T-helper 2 cell treated with Interferon-gamma antibody and Interleukin-4, amounts not matched to agents 100 ng/mL and 5 ng/mL, for 36 hours (primary cell): ENCODE results near the gene ETV1. TPM values are rescaled to one million over a fixed set of nuclear protein-coding genes. Genes with fewer than 3 reads are reported as not detected.
"Not testable (repeated sequence)": the region's sequence is repeated elsewhere in the genome, so short reads cannot be mapped to it uniquely, and the experiment has no call there.

Source experiments
- intact Hi-C: fragments of 100-400 bp; cut with micrococcal nuclease; formaldehyde crosslinking; loops from one replicate; pipeline ENCODE4 v1.15.1; 2023
- total RNA-seq: library from RNA; stranded (reverse); gene quantifications from 2 replicates; pipeline ENCODE4 v1.2.3, GENCODE V29; 2022

The ETV1 gene
- total RNA-seq, 1 donor from 2014 or later, result 0.41 TPM

DNA sequence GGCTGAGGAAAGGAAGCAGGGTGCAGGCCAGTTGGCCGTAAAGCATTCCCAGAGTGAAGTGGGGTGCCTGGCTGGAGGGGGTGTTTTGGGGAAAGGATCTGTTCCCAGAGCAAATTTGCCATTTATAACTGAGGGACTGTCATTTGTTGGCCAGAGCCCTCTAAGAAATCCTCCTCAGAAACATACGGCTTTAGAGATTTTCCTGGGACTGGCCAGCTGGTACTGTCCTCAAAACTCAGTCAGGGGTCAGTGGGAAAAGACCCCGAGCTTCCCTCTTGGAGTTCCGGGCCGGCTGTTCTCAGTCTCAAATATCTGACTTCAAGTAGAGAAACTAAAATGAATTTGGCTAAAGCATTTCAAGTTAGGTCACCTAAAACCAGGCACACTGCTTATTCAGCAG lies 55.9 kb downstream of the ETV1 start:
- intact Hi-C loops, result no loop called here

DNA sequence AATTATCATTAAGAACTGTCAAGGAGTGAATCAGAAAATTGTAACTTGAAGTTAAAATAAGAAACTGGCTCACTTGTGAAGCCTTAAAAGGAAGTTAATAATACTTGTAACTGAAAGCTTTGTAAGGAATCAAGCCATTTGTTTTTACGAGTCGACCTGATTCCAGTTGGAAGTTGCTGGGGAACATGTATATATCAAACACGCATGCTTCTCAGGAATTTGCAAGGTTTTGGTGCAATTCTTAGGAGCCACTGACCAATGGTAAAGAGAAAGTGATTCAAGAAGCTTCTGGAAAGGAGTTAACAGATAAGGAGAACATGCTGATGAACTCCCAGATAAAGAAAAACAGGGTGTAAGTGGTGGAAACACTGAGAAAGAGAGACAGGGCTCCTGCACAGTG lies 56.4 kb downstream of the ETV1 start:
- intact Hi-C loops, result no loop called here

DNA sequence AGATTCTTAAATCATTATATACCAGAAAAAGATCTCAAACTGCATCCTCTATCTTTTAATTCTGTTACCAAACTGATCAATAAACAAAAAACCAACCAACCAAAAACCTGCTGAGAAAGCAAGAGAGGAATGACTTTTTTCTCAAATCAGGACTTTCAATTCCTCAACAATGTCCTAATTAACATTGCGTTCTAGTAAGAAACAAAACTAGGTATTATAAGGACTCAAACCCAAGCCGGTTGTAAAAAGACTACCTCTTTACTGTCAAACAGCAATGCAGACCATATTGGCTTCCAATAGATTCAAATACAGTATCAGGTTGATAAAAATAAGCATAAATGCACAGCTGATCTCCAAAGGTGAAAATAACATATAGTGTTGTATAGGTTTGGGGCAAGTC lies 57.3 kb downstream of the ETV1 start:
- intact Hi-C loops, result no loop called here

DNA sequence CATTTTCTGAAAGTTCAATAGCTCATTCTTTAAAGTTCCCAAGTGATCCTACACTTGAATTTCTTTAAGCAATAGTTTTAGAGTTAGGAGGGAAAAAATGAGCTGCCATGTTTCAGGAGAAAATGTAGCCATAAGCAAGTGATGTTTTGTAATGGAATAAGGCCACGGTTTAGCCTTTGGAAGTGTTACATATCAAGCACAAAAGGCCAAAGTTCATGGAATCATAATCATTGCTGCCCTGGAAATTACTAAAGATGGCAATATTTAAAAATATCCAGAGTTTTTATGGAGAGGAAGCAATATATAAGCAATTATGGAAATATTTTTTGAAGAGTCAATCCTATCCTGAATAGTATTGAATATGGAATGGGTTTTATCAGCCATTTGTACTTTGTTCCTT lies 68.4 kb downstream of the ETV1 start:
- intact Hi-C loops, result no loop called here

DNA sequence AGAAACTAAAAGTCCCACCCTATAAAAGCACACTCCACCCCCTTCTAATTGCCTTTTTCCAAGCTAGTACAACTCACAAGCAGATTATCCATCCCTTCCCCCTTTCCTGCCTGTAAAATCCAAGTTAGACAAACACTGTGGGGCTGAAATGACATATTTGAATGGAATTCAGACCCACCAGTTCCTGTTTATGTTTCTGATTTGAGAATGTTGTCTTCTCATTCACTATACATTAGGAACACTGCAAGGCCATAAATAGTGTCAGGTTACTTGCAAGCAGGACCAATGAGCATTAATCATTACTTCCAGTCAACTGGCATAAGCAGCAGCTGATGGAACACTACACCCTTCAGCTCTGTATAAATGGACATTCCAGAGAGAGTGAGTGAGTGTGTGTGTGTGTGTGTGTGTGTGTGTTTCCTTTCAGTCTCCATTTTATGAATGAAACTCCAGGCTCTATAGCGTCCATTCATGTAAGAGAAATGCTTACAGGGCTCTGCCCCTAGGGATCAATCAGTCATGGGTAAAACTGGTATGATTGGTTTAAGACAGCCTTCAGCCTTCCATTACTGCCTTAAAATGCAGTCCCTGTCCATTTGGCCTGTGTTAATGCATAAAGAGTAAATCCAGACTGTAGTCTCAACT lies 69.3 kb downstream of the ETV1 start:
- intact Hi-C loops, result no loop called here

DNA sequence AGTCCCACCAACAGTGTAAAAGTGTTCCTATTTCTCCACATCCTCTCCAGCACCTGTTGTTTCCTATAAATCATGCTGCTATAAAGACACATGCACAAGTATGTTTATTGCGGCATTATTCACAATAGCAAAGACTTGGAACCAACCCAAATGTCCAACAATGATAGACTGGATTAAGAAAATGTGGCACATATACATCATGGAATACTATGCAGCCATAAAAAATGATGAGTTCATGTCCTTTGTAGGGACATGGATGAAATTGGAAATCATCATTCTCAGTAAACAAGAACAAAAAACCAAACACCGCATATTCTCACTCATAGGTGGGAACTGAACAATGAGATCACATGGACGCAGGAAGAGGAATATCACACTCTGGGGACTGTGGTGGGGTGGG lies 71.1 kb downstream of the ETV1 start:
- intact Hi-C loops, result not testable (repeated sequence)

DNA sequence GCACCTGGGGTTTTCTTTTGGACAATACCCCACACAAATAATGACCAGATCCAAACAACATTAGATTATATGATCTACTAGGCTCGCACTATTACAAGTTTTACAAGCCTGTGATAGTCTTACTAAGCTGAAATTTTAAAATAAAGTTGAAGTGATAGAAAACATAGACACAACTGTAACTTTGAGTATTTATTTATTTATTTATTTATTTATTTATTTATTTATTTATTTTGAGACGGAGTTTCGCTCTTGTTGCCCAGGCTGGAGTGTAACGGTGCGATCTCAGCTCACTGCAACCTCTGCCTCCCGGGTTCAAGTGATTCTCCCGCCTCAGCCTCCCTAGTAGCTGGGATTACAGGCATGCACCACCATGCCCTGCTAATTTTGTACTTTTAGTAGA lies 72.4 kb downstream of the ETV1 start:
- intact Hi-C loops, result not testable (repeated sequence)

DNA sequence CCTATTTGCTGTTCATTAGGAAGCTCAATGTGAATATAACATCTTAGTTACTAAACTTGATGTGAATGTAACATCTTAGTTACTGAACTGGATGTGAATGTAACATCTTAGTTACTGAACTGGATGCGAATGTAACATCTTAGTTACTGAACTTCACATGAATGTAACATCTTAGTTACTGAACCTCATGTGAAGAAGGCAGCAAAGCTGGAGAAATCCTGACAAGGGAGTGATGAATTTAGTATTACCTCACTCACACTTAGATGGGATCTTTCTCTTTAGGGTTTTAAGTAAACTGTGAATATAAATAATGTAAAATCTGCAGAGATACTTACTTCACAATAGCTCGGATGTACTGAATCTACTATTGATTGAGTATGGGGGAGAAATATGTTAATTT lies 73.6 kb downstream of the ETV1 start:
- intact Hi-C loops, result no loop called here

DNA sequence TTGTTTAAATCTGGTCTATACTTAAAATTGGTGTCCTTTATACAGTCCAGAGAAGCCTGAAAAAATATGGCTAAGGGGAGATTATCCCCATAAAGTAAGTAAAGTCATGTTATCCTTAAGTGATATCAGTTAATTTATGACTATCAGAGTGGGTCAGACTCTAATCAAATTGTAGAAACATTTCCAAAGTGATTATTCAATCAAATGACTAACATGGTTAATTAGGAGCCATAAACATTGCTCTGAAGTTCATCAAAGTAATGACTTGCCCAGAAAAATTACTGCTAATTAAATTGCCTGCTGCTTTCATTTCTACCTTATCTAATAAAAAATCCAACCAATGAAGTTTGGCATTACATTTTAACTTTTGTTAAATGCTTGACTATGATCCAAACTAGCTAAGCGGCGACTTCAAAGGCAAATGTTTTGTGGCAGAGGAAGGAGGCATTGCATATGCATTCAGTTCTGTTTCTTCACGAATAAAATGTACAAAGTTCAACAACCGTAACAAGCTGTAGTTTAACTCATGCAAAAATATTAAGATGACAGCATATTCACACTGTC lies 76.7 kb downstream of the ETV1 start:
- intact Hi-C loops, result no loop called here

DNA sequence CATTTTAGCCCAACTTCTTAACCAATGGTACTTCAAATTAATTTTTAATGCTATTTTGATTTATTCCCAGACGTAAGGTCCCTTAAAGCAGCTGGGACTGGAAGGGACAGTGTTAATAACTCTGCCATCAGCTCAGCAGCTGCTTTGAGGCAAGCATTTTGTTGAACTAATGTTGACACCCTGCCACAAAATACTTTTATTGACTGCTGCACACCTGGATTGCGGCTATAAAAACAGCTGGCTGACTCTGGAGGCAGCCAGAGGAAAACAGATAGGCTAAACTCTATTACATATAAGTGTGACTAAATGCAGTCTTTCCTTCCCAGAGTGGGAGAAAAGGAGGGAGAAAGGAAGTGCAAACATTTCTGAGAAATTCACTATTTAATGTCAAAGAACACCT lies 77.6 kb downstream of the ETV1 start:
- intact Hi-C loops, result no loop called here

DNA sequence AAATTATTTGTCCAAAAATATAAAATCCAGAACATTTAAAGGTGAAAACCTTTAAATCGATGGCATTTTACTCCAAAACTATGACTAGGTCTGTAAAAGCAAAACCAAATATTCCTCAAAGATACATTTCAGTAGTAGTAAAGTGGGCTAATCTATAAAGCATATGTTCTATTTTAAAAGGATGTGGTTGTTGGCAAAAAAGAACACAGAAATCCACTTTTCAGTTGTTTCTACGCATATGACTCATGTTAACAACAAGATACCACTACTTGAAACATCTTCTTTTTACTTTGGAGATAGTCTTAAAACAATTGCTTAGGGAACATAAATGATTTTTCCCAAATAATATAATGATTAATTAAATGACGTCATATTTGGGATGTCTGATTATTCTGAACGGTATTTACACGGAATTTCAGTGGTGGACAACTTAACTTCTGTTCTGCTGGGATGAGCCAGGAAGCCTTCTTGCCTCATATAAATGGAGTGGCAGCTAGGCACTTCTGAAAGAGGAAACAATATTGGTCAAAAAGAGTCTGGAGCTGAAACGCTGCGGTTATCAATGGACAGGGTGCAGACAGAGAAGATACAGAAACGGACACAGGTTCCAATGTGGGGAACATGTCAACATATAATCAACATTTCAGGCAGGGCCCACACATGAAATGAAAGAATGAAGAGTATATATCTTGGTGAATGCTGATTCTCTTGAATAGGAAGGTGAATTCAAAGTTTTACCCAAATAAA lies 78.5 kb downstream of the ETV1 start:
- intact Hi-C loops, result no loop called here

DNA sequence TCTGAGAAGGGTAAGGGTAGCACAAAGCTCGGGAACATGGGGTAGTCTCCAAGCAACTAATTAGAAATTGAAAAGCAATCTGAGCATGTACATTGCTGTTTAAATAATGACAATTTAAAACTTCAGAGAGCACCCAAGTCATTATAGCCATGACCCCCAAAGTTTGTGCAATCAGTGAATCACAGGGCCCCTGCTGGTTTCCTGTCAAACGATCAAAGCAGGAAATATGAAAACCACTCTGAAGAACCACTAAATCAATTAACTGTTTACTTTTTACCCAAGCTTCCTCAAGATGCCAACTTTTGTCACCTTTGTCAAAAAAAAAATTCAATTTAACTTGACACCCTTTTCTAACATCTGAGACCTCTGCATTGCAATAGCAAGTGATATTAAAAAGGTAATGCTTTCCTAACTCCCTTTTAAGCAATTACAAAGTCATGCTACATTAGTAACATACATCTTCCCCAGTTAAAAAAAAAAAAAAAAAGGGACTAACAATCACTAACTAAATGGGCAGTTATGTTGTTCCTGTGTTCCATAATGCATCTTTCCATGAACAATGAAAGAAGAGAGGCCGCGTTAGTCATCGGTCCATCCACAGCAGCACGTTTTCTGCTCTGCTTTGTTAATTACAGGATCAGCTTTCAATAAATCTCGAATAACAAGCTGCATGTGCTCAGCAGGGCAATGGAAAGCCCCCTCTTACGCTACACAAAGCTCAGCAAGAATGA lies 80.6 kb downstream of the ETV1 start:
- intact Hi-C loops, result loop anchor here (2.0 kb wide), 1 partner anchor 58 kb away; no protein-coding TSS in a partner anchor

DNA sequence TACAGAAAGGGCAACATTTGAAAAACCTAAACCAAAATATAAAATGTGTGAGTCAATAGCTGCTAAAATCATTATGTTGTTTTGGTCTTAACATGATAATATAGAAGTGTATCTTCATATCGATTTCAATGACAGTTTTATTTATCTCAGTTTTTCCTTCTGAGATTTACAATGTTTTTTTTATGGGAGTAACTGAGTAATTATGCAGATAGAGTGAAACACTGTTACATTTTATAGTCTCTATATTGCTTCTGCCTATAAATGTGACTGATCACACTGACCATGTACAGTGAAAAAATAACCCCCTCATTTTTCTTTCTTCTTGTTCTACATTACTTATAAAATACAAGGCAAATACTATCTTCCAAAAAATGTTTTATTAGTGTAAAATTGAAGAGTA lies 81.6 kb downstream of the ETV1 start:
- intact Hi-C loops, result loop anchor here (2.0 kb wide), 1 partner anchor 57 kb away; no protein-coding TSS in a partner anchor

DNA sequence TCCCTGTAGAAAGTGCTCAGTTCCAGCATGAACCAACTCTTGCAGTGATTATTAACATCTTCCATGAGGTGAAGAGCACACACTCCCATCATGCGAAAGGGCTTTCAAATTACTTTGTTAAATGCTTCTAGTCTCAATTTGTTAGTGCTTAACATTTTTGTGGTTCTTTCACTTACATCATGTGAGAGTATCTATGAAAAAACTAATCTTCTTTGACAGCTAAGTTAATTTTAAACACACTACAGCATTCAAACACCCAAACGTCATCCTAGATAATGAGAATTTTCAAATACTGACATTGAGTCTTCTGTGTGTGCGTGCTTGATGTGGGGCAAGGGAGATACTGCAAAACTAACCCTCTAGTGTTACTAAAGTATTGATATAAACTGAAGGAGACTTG lies 84.8 kb downstream of the ETV1 start:
- intact Hi-C loops, result no loop called here

DNA sequence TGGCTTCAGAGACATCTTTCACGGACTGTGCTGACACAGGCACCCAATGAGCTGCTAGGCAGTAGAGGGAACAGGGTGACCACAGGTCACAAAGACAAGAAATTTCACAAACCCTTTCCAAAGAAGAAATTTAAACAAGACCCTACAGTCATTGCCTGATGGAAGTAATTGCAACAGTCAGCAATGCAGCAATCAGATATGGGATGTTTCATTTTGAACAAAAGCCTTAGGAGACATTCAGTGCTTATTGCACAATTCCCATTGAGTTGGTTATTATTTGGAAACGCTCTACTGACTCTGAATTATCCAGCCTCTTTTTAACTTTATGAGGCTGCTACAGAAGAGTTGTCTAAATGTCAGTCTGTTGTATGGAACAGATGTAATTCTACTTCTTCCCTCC lies 85.5 kb downstream of the ETV1 start:
- intact Hi-C loops, result no loop called here

DNA sequence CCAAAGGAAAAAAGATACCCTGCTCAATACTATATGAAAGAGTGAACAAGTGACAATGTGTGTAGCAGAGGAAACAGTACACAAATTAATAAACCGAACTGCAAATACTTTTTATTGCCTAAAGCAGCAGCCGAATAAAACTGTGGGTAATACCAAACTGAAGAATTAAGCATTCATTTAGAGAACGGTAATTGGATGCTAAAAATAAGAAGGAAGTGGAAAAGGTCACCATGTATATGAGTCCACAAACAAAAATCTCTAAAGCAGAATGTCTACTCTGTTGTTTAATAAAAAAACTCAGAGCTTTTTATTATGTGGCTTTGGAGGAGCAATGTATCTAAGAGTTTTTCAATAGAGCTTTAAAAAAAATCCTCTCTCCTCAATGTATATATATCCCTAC lies 87.9 kb downstream of the ETV1 start:
- intact Hi-C loops, result no loop called here

DNA sequence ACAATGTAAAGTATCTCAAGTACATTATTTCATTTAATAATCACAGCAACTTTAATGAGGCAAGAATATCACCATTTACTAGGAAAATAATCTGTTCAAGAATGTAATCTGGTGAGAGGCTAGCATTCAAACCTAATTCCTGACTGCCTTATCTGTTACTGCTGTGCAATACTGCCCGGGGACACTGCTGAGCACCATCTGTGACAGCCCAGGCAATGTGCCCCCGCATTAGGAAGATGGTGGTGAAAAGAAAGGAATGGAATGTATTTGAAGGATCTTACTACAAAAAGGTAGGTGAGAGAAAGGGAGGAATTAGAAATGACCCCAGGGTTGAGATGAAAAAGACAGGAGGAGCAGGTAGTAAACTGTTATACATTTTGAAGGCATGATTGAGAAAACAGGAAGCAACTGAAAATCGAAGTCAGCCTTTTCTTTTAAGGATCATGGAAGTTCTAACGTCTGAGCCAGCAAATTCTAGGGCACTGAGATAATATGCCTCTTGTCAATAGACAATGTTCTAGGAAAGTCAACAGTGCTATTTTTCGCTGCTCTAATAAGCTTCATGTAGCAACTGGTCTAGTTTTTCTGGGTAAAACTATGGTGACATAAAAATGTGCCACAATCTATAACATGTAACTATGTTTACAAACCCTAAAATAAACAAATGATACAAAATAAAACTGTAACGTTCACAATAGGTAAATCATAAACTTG lies 90.4 kb downstream of the ETV1 start:
- intact Hi-C loops, result no loop called here

DNA sequence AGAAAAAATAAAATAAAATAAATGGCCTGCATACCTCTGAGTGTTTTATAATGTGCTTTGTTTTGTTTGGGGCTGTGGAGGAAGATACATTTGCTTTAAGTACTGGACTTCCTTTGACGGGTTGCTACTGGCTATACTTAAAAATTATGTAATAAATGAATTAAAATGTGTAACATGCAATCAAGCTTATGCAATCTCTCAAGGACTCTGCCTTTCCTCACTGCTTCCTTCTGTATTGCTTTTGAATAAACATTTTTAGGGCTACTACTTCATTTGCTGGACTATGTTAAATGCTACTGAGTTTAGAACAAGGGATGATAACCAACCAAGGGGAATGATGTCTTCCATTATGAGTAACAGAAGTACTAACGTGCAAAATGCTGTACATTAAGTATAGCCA lies 91.6 kb downstream of the ETV1 start:
- intact Hi-C loops, result no loop called here

DNA sequence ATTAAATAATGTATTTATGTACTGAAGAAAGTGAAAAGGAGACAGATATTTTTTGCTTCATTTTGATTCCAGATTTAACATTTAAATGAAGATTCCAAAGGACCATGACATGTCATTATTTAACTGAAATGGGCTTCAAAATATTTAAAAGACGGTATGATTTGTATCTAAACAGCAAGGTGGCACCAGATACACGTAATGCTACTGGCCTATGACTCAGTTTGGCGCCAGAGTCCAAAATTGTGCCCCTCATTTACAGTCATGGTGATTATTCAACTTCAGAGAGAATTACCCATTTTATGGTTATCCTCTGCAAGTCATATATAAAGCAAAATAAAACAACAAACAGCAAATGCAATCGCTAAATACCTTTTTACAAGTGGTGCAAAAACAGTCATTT lies 94.5 kb downstream of the ETV1 start:
- intact Hi-C loops, result no loop called here

DNA sequence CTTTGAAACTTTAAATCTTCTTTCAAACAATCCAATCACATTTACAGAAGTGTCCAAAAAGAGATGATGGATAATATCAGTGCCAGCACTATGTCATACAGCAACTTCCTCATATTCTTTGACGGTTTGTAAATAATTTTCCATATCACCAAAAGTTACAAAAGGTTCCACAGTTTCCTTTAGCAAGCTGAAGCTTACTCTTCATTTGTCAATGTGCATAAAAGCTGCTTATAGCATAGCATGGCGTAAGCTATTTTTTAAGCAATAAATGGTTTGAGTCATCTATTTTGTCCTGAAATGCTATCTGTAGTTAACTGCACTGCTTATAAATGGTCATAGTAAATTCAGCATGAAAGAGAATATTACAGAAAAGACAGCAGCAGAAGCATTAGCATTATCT lies 95.1 kb downstream of the ETV1 start:
- intact Hi-C loops, result no loop called here

DNA sequence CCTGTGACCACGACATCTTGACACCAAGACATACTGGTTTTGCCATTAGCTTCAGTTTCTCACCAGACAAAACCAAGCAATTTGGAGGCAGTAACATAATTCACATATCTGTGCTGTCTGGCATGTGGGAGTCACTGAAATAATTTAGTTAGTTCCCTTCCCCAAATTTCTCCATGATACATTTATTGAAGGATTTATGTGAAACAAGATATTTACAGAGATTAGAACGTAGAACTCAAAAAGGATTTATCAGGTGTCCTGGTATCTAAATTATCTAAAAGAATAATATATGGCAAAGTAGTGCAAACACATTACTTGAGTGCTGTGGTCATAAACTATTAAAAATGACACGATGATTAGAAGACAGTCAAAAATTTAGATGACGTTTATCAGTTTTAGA lies 98.7 kb downstream of the ETV1 start:
- intact Hi-C loops, result no loop called here

DNA sequence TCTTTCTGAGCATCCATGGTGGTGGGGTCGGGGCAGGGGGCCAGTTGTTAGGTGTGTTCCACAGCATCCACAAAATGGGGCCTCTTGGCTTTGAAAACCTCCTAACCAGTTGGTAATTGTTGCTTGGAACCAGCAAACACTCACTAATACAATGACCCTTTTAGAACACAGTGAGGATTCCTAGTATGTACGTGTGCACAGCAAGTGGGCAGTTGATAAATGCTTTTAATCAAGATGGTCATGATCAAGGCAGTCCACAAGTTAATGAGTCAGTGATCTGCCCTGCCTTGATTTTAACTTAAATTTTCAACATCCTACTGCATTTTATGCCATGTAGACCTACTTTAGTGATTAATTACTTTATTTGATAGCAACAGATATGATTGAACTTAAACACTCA lies 103.1 kb downstream of the ETV1 start:
- intact Hi-C loops, result no loop called here
